ENCODE data around the gene DNAH10. TPM values are rescaled to one million over a fixed set of nuclear protein-coding genes. Genes with fewer than 3 reads are reported as not detected.

The DNAH10 gene
- total RNA-seq, 1 experiment from 2014 or later, result 0.17 TPM

DNA sequence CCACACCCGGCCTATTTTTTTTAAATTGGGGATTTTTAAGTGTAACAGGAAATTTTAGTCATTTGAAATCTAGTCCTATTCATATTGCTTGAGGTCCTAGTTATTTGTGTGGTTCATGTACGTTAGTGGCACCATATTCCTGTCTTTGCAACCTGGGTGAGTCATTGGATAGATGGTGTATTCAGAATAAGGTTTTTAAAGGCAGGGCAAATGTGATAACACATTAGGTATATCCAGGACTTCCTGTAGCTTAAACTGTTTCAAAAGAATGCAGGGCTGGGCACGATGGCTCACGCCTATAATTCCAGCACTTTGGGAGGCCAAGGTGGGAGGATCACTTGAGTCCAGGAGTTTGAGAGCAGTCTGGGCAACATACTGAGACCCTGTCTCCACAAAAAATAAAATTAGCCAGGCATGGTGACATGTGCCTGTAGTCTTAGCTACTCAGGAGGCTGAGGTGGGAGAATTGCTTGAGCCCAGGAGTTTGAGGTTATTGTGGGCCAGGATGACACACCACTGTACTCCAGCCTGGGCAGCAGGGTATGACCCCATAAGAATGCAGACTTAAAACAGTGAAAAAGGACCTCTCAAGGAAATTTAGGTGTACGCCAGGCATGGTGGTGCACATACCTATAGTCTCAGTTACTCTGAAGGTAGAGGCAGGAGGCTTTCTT, 41.8 kb upstream of the DNAH10 start:
- Histone ChIP-seq H3K9ac (ENCODE audit: extremely low read depth, insufficient read length, low read length) (no peak overlapping the region), H4K8ac (replicated peaks; ENCODE audit: insufficient read length, low read depth, low read length) (no peak overlapping the region), H3K27ac (ENCODE audit: insufficient read length, low read depth, low read length) (no peak overlapping the region), H3K4ac (ENCODE audit: low read depth, low read length) (no peak overlapping the region), H3K23me2 (ENCODE audit: insufficient read length, low read depth, low read length, poor library complexity, severe bottlenecking) (no peaks in the 10 kb centered on the region), H4K5ac (ENCODE audit: insufficient read length, low read depth, low read length) (no peak overlapping the region), H2AFZ (ENCODE audit: low read length) (no peak overlapping the region), H3K56ac (ENCODE audit: insufficient read length, low read depth, low read length) (no peak overlapping the region), H4K20me1 (ENCODE audit: control insufficient read depth, insufficient read depth, insufficient read length) (no peaks in the 10 kb centered on the region), H3K79me2 (ENCODE audit: insufficient read depth, low read length) (no peaks in the 10 kb centered on the region; the same call in 1 of the 2 replicates), H4K91ac (ENCODE audit: insufficient read length, low read depth, low read length) (no peak overlapping the region), H2BK5ac (ENCODE audit: insufficient read length, low read length) (no peak overlapping the region), H2BK12ac (ENCODE audit: insufficient read length, low read depth, low read length) (no peak overlapping the region), H3K4me1 (ENCODE audit: insufficient read depth, low read length) (no peaks in the 10 kb centered on the region), H2BK120ac (ENCODE audit: low read depth, low read length, poor library complexity, severe bottlenecking) (no peak overlapping the region), H3K14ac (ENCODE audit: insufficient read depth, low read length) (no peak overlapping the region), H3K4me2 (ENCODE audit: insufficient read depth, insufficient read length, low read length) (no peak overlapping the region), H2BK20ac (ENCODE audit: low read depth, low read length, poor library complexity, severe bottlenecking) (no peak overlapping the region), H3T11ph (ENCODE audit: low read length) (no peak overlapping the region), H2BK15ac (ENCODE audit: low read depth, low read length) (no peak overlapping the region), H3K79me1 (ENCODE audit: insufficient read depth, low read depth, low read length, poor library complexity, severe bottlenecking) (no peaks in the 10 kb centered on the region), H2AK5ac (ENCODE audit: insufficient read length, low read length) (no peak overlapping the region), H3K9me3 (ENCODE audit: control insufficient read depth, low read depth, low read length) (no peaks in the 10 kb centered on the region), H3K18ac (ENCODE audit: insufficient read length, low read depth, low read length) (no peak overlapping the region), H3K23ac (ENCODE audit: insufficient read length, low read depth, low read length) (no peak overlapping the region), H3K27me3 (ENCODE audit: insufficient read depth, low read length) (no peaks in the 10 kb centered on the region)
- TF ChIP-seq, protein P1, sequence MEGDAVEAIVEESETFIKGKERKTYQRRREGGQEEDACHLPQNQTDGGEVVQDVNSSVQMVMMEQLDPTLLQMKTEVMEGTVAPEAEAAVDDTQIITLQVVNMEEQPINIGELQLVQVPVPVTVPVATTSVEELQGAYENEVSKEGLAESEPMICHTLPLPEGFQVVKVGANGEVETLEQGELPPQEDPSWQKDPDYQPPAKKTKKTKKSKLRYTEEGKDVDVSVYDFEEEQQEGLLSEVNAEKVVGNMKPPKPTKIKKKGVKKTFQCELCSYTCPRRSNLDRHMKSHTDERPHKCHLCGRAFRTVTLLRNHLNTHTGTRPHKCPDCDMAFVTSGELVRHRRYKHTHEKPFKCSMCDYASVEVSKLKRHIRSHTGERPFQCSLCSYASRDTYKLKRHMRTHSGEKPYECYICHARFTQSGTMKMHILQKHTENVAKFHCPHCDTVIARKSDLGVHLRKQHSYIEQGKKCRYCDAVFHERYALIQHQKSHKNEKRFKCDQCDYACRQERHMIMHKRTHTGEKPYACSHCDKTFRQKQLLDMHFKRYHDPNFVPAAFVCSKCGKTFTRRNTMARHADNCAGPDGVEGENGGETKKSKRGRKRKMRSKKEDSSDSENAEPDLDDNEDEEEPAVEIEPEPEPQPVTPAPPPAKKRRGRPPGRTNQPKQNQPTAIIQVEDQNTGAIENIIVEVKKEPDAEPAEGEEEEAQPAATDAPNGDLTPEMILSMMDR (conservative IDR thresholded peaks at IDR 0.05), result no peak
- no peaks in the 10 kb centered on the region for H3K4me1 Mint-ChIP-seq
- no CpG with 5 or more reads among the region's 5 CpGs for WGBS (ENCODE audit: extremely low coverage, insufficient read length, low lambda C conversion rate)
- H3K9me3 Mint-ChIP-seq, result no peaks in the 10 kb centered on the region
- no peak overlapping the region; a peak in 1 of 7 replicates for H3K27ac Mint-ChIP-seq
- peaks cover 6 to 52% (median 39%) of the 10 kb centered on the region in 3 experiments; a peak in 6 of 7 replicates for H3K36me3 Mint-ChIP-seq (ENCODE audit: insufficient read depth in 1 of 3, low read depth in 3 of 3)
- no peaks in the 10 kb centered on the region for H3K27me3 Mint-ChIP-seq (ENCODE audit: low read depth)
- H3K4me3 Mint-ChIP-seq, result no peak overlapping the region
- no peak for DNase-seq

Data from H9 (cell line).